Measurements from ENCODE around the gene IPPK. TPM values are rescaled to one million over a fixed set of nuclear protein-coding genes. Genes with fewer than 3 reads are reported as not detected.

Gene IPPK
- total and polyA plus RNA-seq, 2 of the 8 experiments (the other 6 are each of a cell fraction or from before 2014, with no cell fraction given) = 10.5 to 13.6 TPM

GRCh38 chr9:92592946-92593861, 76.7 kb downstream of the IPPK start (continued):
- TF ChIP-seq, protein P1, sequence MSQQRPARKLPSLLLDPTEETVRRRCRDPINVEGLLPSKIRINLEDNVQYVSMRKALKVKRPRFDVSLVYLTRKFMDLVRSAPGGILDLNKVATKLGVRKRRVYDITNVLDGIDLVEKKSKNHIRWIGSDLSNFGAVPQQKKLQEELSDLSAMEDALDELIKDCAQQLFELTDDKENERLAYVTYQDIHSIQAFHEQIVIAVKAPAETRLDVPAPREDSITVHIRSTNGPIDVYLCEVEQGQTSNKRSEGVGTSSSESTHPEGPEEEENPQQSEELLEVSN (IDR thresholded peaks at IDR 0.05) = no peak
- TF ChIP-seq NANOG (IDR thresholded peaks at IDR 0.05; ENCODE audit: insufficient read depth, low read depth, low read length, poor library complexity, severe bottlenecking) = no peak
- TF ChIP-seq TEAD4 (IDR thresholded peaks at IDR 0.05; ENCODE audit: low read depth, low read length) = no peak
- no peak for TF ChIP-seq RFX5 (IDR thresholded peaks at IDR 0.05; ENCODE audit: borderline replicate concordance, low read depth, low read length)
- TF ChIP-seq SIN3A (conservative IDR thresholded peaks at IDR 0.05 in 1 of 2, IDR thresholded peaks at IDR 0.05 in 1 of 2; ENCODE audit: low read depth in 1 of 2, low read length in 2 of 2) = no peak

Measured in H1 (cell line).